HL-60 (cell line): ENCODE measurements around the gene DDX49.

Experiments
- CTCF ChIP-seq: IDR thresholded peaks from one replicate; pipeline ENCODE4 v1.5.1; 2011; ENCODE audit warnings: low read length, control low read depth, inconsistent platforms; ENCODE audit not compliant: insufficient read depth
- GABPA ChIP-seq: IDR thresholded peaks from 2 replicates; pipeline ENCODE4 v1.6.1; 2012; ENCODE audit warnings: low read depth
- POLR2AphosphoS5 ChIP-seq: IDR thresholded peaks from 2 replicates; pipeline ENCODE4 v1.6.1; 2012; ENCODE audit warnings: low read depth

GRCh38 chr19:18948976-18949356 is 29.5 kb downstream of the DDX49 start:
- TF ChIP-seq CTCF (no peak), POLR2AphosphoS5 (no peak), GABPA (no peak)
